Measurements from ENCODE around the gene SLC20A1. TPM values are rescaled to one million over a fixed set of nuclear protein-coding genes. Genes with fewer than 3 reads are reported as not detected.
"Not testable (repeated sequence)": the region's sequence is repeated elsewhere in the genome, so short reads cannot be mapped to it uniquely, and the experiment has no call there.

The SLC20A1 gene
- total RNA-seq, 4 donors from 2014 or later = 9.4 to 173 (median 148) TPM

DNA sequence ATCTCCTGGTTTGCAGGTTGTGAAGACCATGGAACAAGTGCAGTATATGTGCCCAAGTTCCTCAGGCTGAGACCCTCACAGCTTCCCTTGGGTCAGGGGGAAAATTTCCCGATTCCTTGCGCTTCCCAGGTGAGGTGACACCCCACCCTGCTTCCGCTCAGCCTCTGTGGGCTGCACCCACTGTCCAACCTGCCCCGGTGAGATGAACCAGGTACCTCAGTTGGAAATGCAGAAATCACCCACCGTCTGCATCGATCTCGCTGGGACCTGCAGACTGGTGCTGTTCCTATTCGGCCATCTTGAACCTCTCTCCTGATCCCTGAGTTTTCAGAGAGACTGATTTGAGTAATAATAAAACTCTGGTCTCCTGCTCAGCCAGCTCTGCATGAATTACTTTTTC lies 30.7 kb upstream of the SLC20A1 start:
- WGBS, 2 donors (ENCODE audit: low coverage in 1 of 2) = 95 to 100% methylated on average over 2 to 8 of the region's 8 CpGs
- TF ChIP-seq EP300 (IDR thresholded peaks at IDR 0.05; ENCODE audit: low read depth) = no peak

DNA sequence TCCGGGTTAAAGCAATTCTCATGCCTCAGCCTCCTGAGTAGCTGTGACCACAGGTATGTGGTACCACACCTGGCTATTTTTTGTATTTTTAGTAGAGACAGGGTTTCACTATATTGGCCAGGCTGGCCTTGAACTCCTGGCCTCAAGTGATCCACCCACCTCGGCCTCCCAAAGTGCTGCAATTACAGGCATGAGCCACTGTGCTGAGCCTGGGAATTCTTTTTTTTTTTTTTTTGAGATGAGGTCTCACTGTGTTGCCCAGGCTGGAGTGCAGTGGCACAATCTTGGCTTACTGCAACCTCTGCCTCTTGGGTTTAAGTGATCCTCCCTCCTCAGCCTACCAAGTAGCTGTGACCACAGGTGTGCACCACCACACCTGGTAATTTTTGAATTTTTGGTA lies 29.9 kb upstream of the SLC20A1 start:
- in situ Hi-C loops (cut with MboI; ENCODE audit: low pct_ligation_motif_present in 1 of 4, low pct_unique_long_range_greater_than_20kb in 1 of 4, low sequenced_read_pairs in 3 of 4) = loop anchor here in 3 of 4 donors (25.0 kb wide), 3 partner anchors 122 to 347 kb away; no protein-coding TSS in a partner anchor

More for the DNA sequence above, 30.7 kb upstream of the SLC20A1 start:
- H3K4me1 ChIP-seq = no peaks in the 10 kb centered on the region
- H3K4me3 ChIP-seq = no peak overlapping the region
- H3K36me3 ChIP-seq = no peaks in the 10 kb centered on the region
- DNase-seq = no peak
- in situ Hi-C loops (cut with MboI; ENCODE audit: low pct_ligation_motif_present in 1 of 4, low pct_unique_long_range_greater_than_20kb in 1 of 4, low sequenced_read_pairs in 3 of 4) = loop anchor here in 3 of 4 donors (25.0 kb wide), 3 partner anchors 122 to 347 kb away; no protein-coding TSS in a partner anchor
- intact Hi-C loops (cut with DNase I; ENCODE audit: low total_unique reads) = no loop called here
- no peaks in the 10 kb centered on the region for H3K27me3 ChIP-seq
- H3K27ac ChIP-seq = no peak overlapping the region
- H3K9me3 ChIP-seq = no peaks in the 10 kb centered on the region

GRCh38 chr2:112618383-112618782 lies 27.4 kb upstream of the SLC20A1 start:
- WGBS, 2 donors (ENCODE audit: low coverage in 1 of 2) = 88 to 94% methylated on average over 2 to 6 of the region's 6 CpGs
- in situ Hi-C loops (cut with MboI; ENCODE audit: low pct_ligation_motif_present in 1 of 4, low pct_unique_long_range_greater_than_20kb in 1 of 4, low sequenced_read_pairs in 3 of 4) = loop anchor here in 3 of 4 donors (25.0 kb wide), 3 partner anchors 119 to 344 kb away; no protein-coding TSS in a partner anchor
- no peak for TF ChIP-seq EP300 (IDR thresholded peaks at IDR 0.05; ENCODE audit: low read depth)

More for the DNA sequence above, 29.9 kb upstream of the SLC20A1 start:
- H3K27ac ChIP-seq; H3K9me3 ChIP-seq; H3K4me1 ChIP-seq; H3K36me3 ChIP-seq; intact Hi-C loops (cut with DNase I; ENCODE audit: low total_unique reads); H3K27me3 ChIP-seq; DNase-seq; H3K4me3 ChIP-seq: not testable (repeated sequence)
- 93% methylated on average over 2 of the region's 2 CpGs; no CpG with 5 or more reads in 1 of the 2 donors for WGBS, 2 donors (ENCODE audit: low coverage in 1 of 2)

DNA sequence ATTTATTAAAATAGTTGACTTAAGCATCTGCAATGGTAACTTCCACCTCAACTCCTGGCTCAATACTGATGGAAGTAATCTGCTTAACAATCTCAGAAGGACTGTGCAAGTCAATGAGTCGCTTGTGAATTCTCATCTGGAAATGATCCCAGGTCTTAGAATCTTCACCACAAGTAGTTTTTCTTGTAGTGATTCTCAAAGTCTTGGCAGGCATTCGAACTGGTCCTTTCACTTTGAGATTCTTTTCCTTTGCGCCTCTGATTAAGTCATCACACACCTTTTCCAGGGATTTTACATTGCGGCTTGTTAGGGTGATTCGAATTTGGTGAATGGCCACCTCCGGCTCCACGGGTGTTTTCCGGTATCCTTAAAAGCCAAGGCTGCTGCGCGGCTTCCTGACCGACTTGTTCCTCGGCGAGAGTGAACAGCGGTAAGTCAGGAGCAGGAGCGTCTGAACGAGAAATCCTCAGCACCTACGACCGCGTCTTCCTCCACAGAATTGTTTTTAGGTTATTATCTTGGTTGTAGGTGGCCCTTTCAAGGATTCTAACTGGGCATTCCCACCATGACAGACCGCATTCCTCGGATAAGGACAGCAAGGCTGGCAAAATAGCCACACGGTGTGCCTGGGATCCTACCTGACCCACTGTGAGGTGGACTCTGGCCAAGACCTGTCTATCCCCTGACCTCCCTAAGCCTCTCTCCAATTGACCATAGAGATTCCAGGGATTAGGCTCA lies 23.8 kb upstream of the SLC20A1 start:
- H3K27ac ChIP-seq = no peak overlapping the region
- H3K4me3 ChIP-seq = no peak overlapping the region
- peaks cover 4 to 16% (median 7%) of the 10 kb centered on the region in 4 donors for H3K4me1 ChIP-seq
- H3K9me3 ChIP-seq = no peaks in the 10 kb centered on the region
- no peak for DNase-seq
- H3K36me3 ChIP-seq = no peaks in the 10 kb centered on the region
- TF ChIP-seq EP300 (IDR thresholded peaks at IDR 0.05; ENCODE audit: low read depth) (no peak), CTCF (IDR thresholded peaks at IDR 0.05) (no peak), POLR2A (IDR thresholded peaks at IDR 0.05) (no peak), POLR2AphosphoS5 (IDR thresholded peaks at IDR 0.05) (no peak)
- intact Hi-C loops (cut with DNase I; ENCODE audit: low total_unique reads) = no loop called here
- 91 to 93% methylated on average over 3 to 22 of the region's 22 CpGs for WGBS, 2 donors (ENCODE audit: low coverage in 1 of 2)
- H3K27me3 ChIP-seq = no peaks in the 10 kb centered on the region
- in situ Hi-C loops (cut with MboI; ENCODE audit: low pct_ligation_motif_present in 1 of 4, low pct_unique_long_range_greater_than_20kb in 1 of 4, low sequenced_read_pairs in 3 of 4) = loop anchor here (5.0 to 25.0 kb wide), 6 partner anchors 73 to 340 kb away; partner anchors contain the start of gene NT5DC4 (in 3 of the 4)

More at GRCh38 chr2:112618383-112618782, 27.4 kb upstream of the SLC20A1 start:
- H3K4me3 ChIP-seq = no peak overlapping the region
- no peaks in the 10 kb centered on the region for H3K36me3 ChIP-seq
- no peaks in the 10 kb centered on the region for H3K9me3 ChIP-seq
- intact Hi-C loops (cut with DNase I; ENCODE audit: low total_unique reads) = no loop called here
- DNase-seq = no peak
- no peaks in the 10 kb centered on the region for H3K4me1 ChIP-seq
- no peaks in the 10 kb centered on the region for H3K27me3 ChIP-seq
- no peak overlapping the region for H3K27ac ChIP-seq

DNA sequence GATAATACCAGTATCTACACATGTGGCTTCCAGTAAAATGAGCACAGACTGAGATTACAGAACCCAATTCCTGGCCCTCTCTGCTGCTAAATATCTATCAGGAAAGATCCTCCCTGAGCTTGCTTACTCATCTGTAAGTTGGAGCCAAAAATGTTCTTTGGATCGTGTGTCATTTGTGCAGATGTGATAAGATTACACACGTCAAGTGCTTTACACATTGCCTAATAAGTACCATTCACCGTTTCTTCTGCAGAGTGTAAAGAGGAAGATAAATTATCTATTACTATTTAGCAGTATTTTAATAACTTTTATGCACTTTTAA lies 23.2 kb upstream of the SLC20A1 start:
- peaks cover 5 to 19% (median 10%) of the 10 kb centered on the region in 4 donors for H3K4me1 ChIP-seq
- no peak overlapping the region for H3K4me3 ChIP-seq
- H3K27ac ChIP-seq = no peak overlapping the region
- no peaks in the 10 kb centered on the region for H3K36me3 ChIP-seq
- TF ChIP-seq CTCF (IDR thresholded peaks at IDR 0.05) (no peak), POLR2AphosphoS5 (IDR thresholded peaks at IDR 0.05) (no peak), POLR2A (IDR thresholded peaks at IDR 0.05) (no peak), EP300 (IDR thresholded peaks at IDR 0.05; ENCODE audit: low read depth) (no peak)
- DNase-seq = no peak
- intact Hi-C loops (cut with DNase I; ENCODE audit: low total_unique reads) (no loop called here), in situ Hi-C loops (cut with MboI; ENCODE audit: low pct_ligation_motif_present in 1 of 4, low pct_unique_long_range_greater_than_20kb in 1 of 4, low sequenced_read_pairs in 3 of 4) (loop anchor here (5.0 to 25.0 kb wide), 6 partner anchors 72 to 340 kb away; partner anchors contain the start of gene NT5DC4 (in 3 of the 4))
- H3K9me3 ChIP-seq = no peaks in the 10 kb centered on the region
- H3K27me3 ChIP-seq = no peaks in the 10 kb centered on the region
- WGBS, 2 donors (ENCODE audit: low coverage in 1 of 2) = 56 to 58% methylated on average over 3 of the region's 3 CpGs
